WTC11 (cell line): ENCODE measurements around the gene ADM5. TPM values are rescaled to one million over a fixed set of nuclear protein-coding genes. Genes with fewer than 3 reads are reported as not detected.
A peak's percentile ranks its signal among the peaks of the same experiment; 100 is the strongest.

Experiments
- ATAC-seq: fragments of 200-7000 bp; cut with Tn5 transposase; 2 replicates; pipeline ENCODE4 v1.10.0; 2021; ENCODE audit warnings: mild to moderate bottlenecking, moderate library complexity
- CTCF ChIA-PET: fragments of 300-600 bp; sonication (Branson Sonifier 250); formaldehyde crosslinking; loops from one replicate; lab custom pipeline; 2021; ENCODE audit warnings: antibody characterized with exemption; lab: Charles Lee
- POLR2A ChIA-PET: fragments of 350-600 bp; sonication (Branson Sonifier 250); formaldehyde crosslinking; loops from one replicate; lab custom pipeline; 2021; ENCODE audit warnings: antibody characterized with exemption; lab: Charles Lee
- DNase-seq: peaks from one replicate; pipeline ENCODE4 v3.0.0; 2021; ENCODE audit warnings: low spot score
- H3K27ac Mint-ChIP-seq: 2 replicates; pipeline ENCODE4 v1.8.0; 2021; ENCODE audit warnings: mixed read lengths
- H3K27me3 Mint-ChIP-seq: 2 replicates; pipeline ENCODE4 v1.8.0; 2021; ENCODE audit warnings: low read depth, mild to moderate bottlenecking, moderate library complexity, mixed read lengths
- H3K36me3 Mint-ChIP-seq: 2 replicates; pipeline ENCODE4 v1.8.0; 2021; ENCODE audit warnings: mixed read lengths
- H3K4me1 Mint-ChIP-seq: 2 replicates; pipeline ENCODE4 v1.8.0; 2022; ENCODE audit warnings: mixed read lengths
- H3K4me3 Mint-ChIP-seq: 2 replicates; pipeline ENCODE4 v1.8.0; 2021; ENCODE audit warnings: mild to moderate bottlenecking, moderate library complexity, mixed read lengths
- H3K9me3 Mint-ChIP-seq: 2 replicates; pipeline ENCODE4 v1.8.0; 2021; ENCODE audit warnings: mixed read lengths
- E2F5 ChIP-seq: sonication (generic); formaldehyde crosslinking; IDR thresholded peaks from 2 replicates; pipeline ENCODE4 v1.8.1; 2022; ENCODE audit warnings: mild to moderate bottlenecking, moderate library complexity, missing genetic modification reagents
- FOXP1 ChIP-seq: sonication (generic); formaldehyde crosslinking; IDR thresholded peaks from 2 replicates; pipeline ENCODE4 v1.8.0; 2022; ENCODE audit warnings: missing genetic modification reagents, mild to moderate bottlenecking, moderate library complexity, borderline replicate concordance
- GABPB1 ChIP-seq: sonication (generic); formaldehyde crosslinking; IDR thresholded peaks from 2 replicates; pipeline ENCODE4 v1.8.1; 2023; ENCODE audit warnings: mild to moderate bottlenecking, missing genetic modification reagents
- GRHL2 ChIP-seq: fragments of 250-450 bp; sonication (Bioruptor Pico); IDR thresholded peaks from 2 replicates; pipeline ENCODE4 v1.8.0; 2022; ENCODE audit warnings: mild to moderate bottlenecking, moderate library complexity; ENCODE audit not compliant: insufficient replicate concordance, severe bottlenecking
- IRF1 ChIP-seq: sonication (generic); formaldehyde crosslinking; IDR thresholded peaks from 2 replicates; pipeline ENCODE4 v1.8.0; 2023; ENCODE audit warnings: missing genetic modification reagents
- MYBL2 ChIP-seq: sonication (generic); formaldehyde crosslinking; IDR thresholded peaks from 2 replicates; pipeline ENCODE4 v1.8.1; 2023; ENCODE audit warnings: mild to moderate bottlenecking, moderate library complexity, missing genetic modification reagents
- PREB ChIP-seq: sonication (generic); formaldehyde crosslinking; IDR thresholded peaks from 2 replicates; pipeline ENCODE4 v1.8.1; 2022; ENCODE audit warnings: mild to moderate bottlenecking, missing genetic modification reagents, moderate library complexity, borderline replicate concordance
- RELA ChIP-seq: sonication (generic); formaldehyde crosslinking; IDR thresholded peaks from 2 replicates; pipeline ENCODE4 v1.8.1; 2022; ENCODE audit warnings: missing genetic modification reagents, mild to moderate bottlenecking, borderline replicate concordance
- SOX15 ChIP-seq: fragments of 250-450 bp; sonication (Bioruptor Pico); IDR thresholded peaks from 2 replicates; pipeline ENCODE4 v1.9.0; 2021; ENCODE audit warnings: mild to moderate bottlenecking
- SP1 ChIP-seq: sonication (generic); formaldehyde crosslinking; conservative IDR thresholded peaks from 2 replicates; pipeline ENCODE4 v1.8.1; 2022; ENCODE audit warnings: missing genetic modification reagents
- TEAD1 ChIP-seq: sonication (generic); formaldehyde crosslinking; IDR thresholded peaks from 2 replicates; pipeline ENCODE4 v1.8.0; 2022; ENCODE audit warnings: mild to moderate bottlenecking, missing genetic modification reagents
- total RNA-seq: library from RNA; stranded (reverse); gene quantifications from 3 replicates; pipeline ENCODE4 v1.2.3, GENCODE V29; 2021
- TF ChIP-seq, protein P1 (sequence below): sonication (generic); formaldehyde crosslinking; IDR thresholded peaks from 2 replicates; pipeline ENCODE4 v1.8.1; 2023; ENCODE audit warnings: mild to moderate bottlenecking, missing genetic modification reagents
- TF ChIP-seq, protein P2 (sequence below): fragments of 250-450 bp; sonication (Bioruptor Pico); IDR thresholded peaks from 2 replicates; pipeline ENCODE4 v1.9.0; 2021; ENCODE audit warnings: mild to moderate bottlenecking
- TF ChIP-seq, protein P3 (sequence below): fragments of 200-600 bp; IDR thresholded peaks from 2 replicates; pipeline ENCODE4 v1.8.0; 2022; ENCODE audit warnings: antibody characterized with exemption
- TF ChIP-seq, protein P4 (sequence below): sonication (generic); formaldehyde crosslinking; IDR thresholded peaks from 2 replicates; pipeline ENCODE4 v1.8.0; 2022; ENCODE audit warnings: mild to moderate bottlenecking, missing genetic modification reagents
- TF ChIP-seq, protein P5 (sequence below): sonication (generic); formaldehyde crosslinking; IDR thresholded peaks from 2 replicates; pipeline ENCODE4 v1.8.1; 2022; ENCODE audit warnings: missing genetic modification reagents, borderline replicate concordance

The ADM5 gene
- total RNA-seq, 1 experiment from 2014 or later: 6.7 TPM

GRCh38 chr19:49658566-49659442 lies 30.6 kb upstream of the ADM5 start:
- H3K27me3 Mint-ChIP-seq: no peaks in the 10 kb centered on the region
- H3K36me3 Mint-ChIP-seq: peaks cover 73% of the 10 kb centered on the region
- no peak overlapping the region for H3K4me3 Mint-ChIP-seq
- DNase-seq (no peak), ATAC-seq (no peak)
- H3K27ac Mint-ChIP-seq: no peak overlapping the region
- peaks cover 10% of the 10 kb centered on the region for H3K4me1 Mint-ChIP-seq
- POLR2A ChIA-PET: no interaction called here
- peaks cover 7% of the 10 kb centered on the region for H3K9me3 Mint-ChIP-seq
- CTCF ChIA-PET: interaction anchor here (1.0 to 1.3 kb wide), 2 partner anchors 18 to 22 kb away, joined by 3 to 4 read pairs; partner anchors contain the start of gene PRMT1
- TF ChIP-seq SP1 (CRISPR knock-in tag): no peak
- 0 out of 2 replicates have a peak, but pooled peaks have one; percentile 17 for TF ChIP-seq RELA (CRISPR knock-in tag)
- TF ChIP-seq, all 79 proteins: peak for 1

- Mint-ChIP-seq H3K4me3 (no peak overlapping the region), H3K4me1 (peaks cover 15% of the 10 kb centered on the region), H3K9me3 (peaks cover 7% of the 10 kb centered on the region), H3K36me3 (peaks cover 64% of the 10 kb centered on the region), H3K27me3 (no peaks in the 10 kb centered on the region), H3K27ac (no peak overlapping the region)
- ChIA-PET CTCF (no interaction called here), POLR2A (interaction anchor here (0.6 kb wide), 1 partner anchor 67 kb away, joined by 5 read pairs; no protein-coding TSS in a partner anchor)
- TF ChIP-seq GRHL2 (CRISPR knock-in tag) (no peak), PREB (CRISPR knock-in tag) (no peak), E2F5 (CRISPR knock-in tag) (no peak), IRF1 (CRISPR knock-in tag) (no peak), MYBL2 (CRISPR knock-in tag) (no peak), TEAD1 (CRISPR knock-in tag) (no peak), SOX15 (CRISPR knock-in tag) (no peak), GABPB1 (CRISPR knock-in tag) (no peak), FOXP1 (CRISPR knock-in tag) (no peak)
- TF ChIP-seq, protein P1, sequence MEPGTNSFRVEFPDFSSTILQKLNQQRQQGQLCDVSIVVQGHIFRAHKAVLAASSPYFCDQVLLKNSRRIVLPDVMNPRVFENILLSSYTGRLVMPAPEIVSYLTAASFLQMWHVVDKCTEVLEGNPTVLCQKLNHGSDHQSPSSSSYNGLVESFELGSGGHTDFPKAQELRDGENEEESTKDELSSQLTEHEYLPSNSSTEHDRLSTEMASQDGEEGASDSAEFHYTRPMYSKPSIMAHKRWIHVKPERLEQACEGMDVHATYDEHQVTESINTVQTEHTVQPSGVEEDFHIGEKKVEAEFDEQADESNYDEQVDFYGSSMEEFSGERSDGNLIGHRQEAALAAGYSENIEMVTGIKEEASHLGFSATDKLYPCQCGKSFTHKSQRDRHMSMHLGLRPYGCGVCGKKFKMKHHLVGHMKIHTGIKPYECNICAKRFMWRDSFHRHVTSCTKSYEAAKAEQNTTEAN (CRISPR knock-in tag): no peak
- TF ChIP-seq, protein P2, sequence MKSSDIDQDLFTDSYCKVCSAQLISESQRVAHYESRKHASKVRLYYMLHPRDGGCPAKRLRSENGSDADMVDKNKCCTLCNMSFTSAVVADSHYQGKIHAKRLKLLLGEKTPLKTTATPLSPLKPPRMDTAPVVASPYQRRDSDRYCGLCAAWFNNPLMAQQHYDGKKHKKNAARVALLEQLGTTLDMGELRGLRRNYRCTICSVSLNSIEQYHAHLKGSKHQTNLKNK: no peak
- TF ChIP-seq, protein P3, sequence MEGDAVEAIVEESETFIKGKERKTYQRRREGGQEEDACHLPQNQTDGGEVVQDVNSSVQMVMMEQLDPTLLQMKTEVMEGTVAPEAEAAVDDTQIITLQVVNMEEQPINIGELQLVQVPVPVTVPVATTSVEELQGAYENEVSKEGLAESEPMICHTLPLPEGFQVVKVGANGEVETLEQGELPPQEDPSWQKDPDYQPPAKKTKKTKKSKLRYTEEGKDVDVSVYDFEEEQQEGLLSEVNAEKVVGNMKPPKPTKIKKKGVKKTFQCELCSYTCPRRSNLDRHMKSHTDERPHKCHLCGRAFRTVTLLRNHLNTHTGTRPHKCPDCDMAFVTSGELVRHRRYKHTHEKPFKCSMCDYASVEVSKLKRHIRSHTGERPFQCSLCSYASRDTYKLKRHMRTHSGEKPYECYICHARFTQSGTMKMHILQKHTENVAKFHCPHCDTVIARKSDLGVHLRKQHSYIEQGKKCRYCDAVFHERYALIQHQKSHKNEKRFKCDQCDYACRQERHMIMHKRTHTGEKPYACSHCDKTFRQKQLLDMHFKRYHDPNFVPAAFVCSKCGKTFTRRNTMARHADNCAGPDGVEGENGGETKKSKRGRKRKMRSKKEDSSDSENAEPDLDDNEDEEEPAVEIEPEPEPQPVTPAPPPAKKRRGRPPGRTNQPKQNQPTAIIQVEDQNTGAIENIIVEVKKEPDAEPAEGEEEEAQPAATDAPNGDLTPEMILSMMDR: no peak
- TF ChIP-seq, protein P4, sequence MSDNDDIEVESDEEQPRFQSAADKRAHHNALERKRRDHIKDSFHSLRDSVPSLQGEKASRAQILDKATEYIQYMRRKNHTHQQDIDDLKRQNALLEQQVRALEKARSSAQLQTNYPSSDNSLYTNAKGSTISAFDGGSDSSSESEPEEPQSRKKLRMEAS (CRISPR knock-in tag): no peak
- TF ChIP-seq, protein P5, sequence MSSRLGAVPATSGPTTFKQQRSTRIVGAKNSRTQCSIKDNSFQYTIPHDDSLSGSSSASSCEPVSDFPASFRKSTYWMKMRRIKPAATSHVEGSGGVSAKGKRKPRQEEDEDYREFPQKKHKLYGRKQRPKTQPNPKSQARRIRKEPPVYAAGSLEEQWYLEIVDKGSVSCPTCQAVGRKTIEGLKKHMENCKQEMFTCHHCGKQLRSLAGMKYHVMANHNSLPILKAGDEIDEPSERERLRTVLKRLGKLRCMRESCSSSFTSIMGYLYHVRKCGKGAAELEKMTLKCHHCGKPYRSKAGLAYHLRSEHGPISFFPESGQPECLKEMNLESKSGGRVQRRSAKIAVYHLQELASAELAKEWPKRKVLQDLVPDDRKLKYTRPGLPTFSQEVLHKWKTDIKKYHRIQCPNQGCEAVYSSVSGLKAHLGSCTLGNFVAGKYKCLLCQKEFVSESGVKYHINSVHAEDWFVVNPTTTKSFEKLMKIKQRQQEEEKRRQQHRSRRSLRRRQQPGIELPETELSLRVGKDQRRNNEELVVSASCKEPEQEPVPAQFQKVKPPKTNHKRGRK (CRISPR knock-in tag): no peak
- ATAC-seq (no peak), DNase-seq (no peak)
Observed at GRCh38 chr19:49660338-49660961, 28.9 kb upstream of the ADM5 start.
